MCF 10A (cell line): ENCODE results near the gene UNC119. TPM values are rescaled to one million over a fixed set of nuclear protein-coding genes. Genes with fewer than 3 reads are reported as not detected.

Experiments used
- BruUV-seq: library from RNA; stranded (reverse); fragments of 400-500 nt; replicated peaks from 2 replicates; lab custom pipeline; 2021; lab: Mats Ljungman, UMichigan
- CTCF ChIA-PET: fragments of 300-600 bp; sonication (Branson Sonifier 250); formaldehyde crosslinking; extraction: SDS; loops from one replicate; lab custom pipeline; 2021; ENCODE audit warnings: antibody characterized with exemption, inconsistent platforms; lab: Yijun Ruan, JAX
- POLR2A ChIA-PET: fragments of 300-600, 350-650 bp; sonication (Branson Sonifier 250); formaldehyde crosslinking; extraction: SDS; loops from one replicate; lab custom pipeline; 2020; ENCODE audit warnings: antibody characterized with exemption, inconsistent platforms; lab: Yijun Ruan, JAX
- DNase-seq: peaks from one replicate; pipeline ENCODE4 v3.0.0-alpha.2; 2018; ENCODE audit not compliant: unreplicated experiment
- H3K27ac Mint-ChIP-seq: one replicate; pipeline ENCODE4 v1.8.0; 2022; ENCODE audit warnings: mild to moderate bottlenecking, low read depth, mixed read lengths; ENCODE audit not compliant: unreplicated experiment
- H3K27me3 Mint-ChIP-seq: one replicate; pipeline ENCODE4 v1.8.0; 2022; ENCODE audit warnings: mixed read lengths; ENCODE audit not compliant: insufficient read depth, unreplicated experiment
- H3K36me3 Mint-ChIP-seq: one replicate; pipeline ENCODE4 v1.8.0; 2022; ENCODE audit warnings: mild to moderate bottlenecking, moderate library complexity, mixed read lengths; ENCODE audit not compliant: insufficient read depth, unreplicated experiment
- H3K4me1 Mint-ChIP-seq: one replicate; pipeline ENCODE4 v1.8.0; 2022; ENCODE audit warnings: mixed read lengths; ENCODE audit not compliant: insufficient read depth, unreplicated experiment
- H3K4me3 Mint-ChIP-seq: one replicate; pipeline ENCODE4 v1.8.0; 2022; ENCODE audit warnings: mild to moderate bottlenecking, moderate library complexity, mixed read lengths; ENCODE audit not compliant: unreplicated experiment
- H3K9me3 Mint-ChIP-seq: one replicate; pipeline ENCODE4 v1.8.0; 2022; ENCODE audit warnings: mixed read lengths; ENCODE audit not compliant: unreplicated experiment
- CTCF ChIP-seq: fragments of 200-600 bp; IDR thresholded peaks from one replicate; pipeline ENCODE4 v1.8.0; 2022; ENCODE audit warnings: antibody characterized with exemption, mild to moderate bottlenecking; ENCODE audit not compliant: unreplicated experiment
- intact Hi-C: fragments of 100-400 bp; cut with micrococcal nuclease; formaldehyde crosslinking; loops from 2 replicates; pipeline ENCODE4 v1.14.1; 2022
- total RNA-seq: library from RNA; stranded (reverse); gene quantifications from 2 replicates; pipeline ENCODE4 v1.2.3, GENCODE V29; 2022

Gene UNC119
- total RNA-seq, 1 experiment from 2014 or later = 12.5 TPM

GRCh38 chr17:28532050-28532960, 20.1 kb downstream of the UNC119 start:
- H3K36me3 Mint-ChIP-seq = no peaks in the 10 kb centered on the region
- H3K27me3 Mint-ChIP-seq = peaks cover 3% of the 10 kb centered on the region
- H3K9me3 Mint-ChIP-seq = no peaks in the 10 kb centered on the region
- no peak overlapping the region for H3K27ac Mint-ChIP-seq
- H3K4me1 Mint-ChIP-seq = peaks cover 28% of the 10 kb centered on the region
- no peak overlapping the region for H3K4me3 Mint-ChIP-seq
- no peak for DNase-seq
- no TSS peak for BruUV-seq
- intact Hi-C loops = no loop called here
- ChIA-PET CTCF (interaction anchor here (0.6 to 5.7 kb wide), 3 partner anchors 9 to 85 kb away, joined by 3 to 49 read pairs (median 5); no protein-coding TSS in a partner anchor), POLR2A (interaction anchor here (0.8 to 1.1 kb wide), 3 partner anchors 26 to 30 kb away, joined by 3 to 7 read pairs (median 4); partner anchors contain the start of gene FOXN1)
- TF ChIP-seq CTCF = no peak

GRCh38 chr17:28530926-28531325, 21.5 kb downstream of the UNC119 start:
- BruUV-seq = no TSS peak
- TF ChIP-seq CTCF = no peak
- ChIA-PET POLR2A (no interaction called here), CTCF (no interaction called here)
- no peaks in the 10 kb centered on the region for H3K9me3 Mint-ChIP-seq
- no peak overlapping the region for H3K4me3 Mint-ChIP-seq
- no peak for DNase-seq
- intact Hi-C loops = no loop called here
- no peaks in the 10 kb centered on the region for H3K27me3 Mint-ChIP-seq
- no peak overlapping the region for H3K27ac Mint-ChIP-seq
- H3K36me3 Mint-ChIP-seq = no peaks in the 10 kb centered on the region
- H3K4me1 Mint-ChIP-seq = peaks cover 33% of the 10 kb centered on the region

GRCh38 chr17:28530250-28530649, 22.2 kb downstream of the UNC119 start:
- no TSS peak for BruUV-seq
- H3K27me3 Mint-ChIP-seq = no peaks in the 10 kb centered on the region

More at GRCh38 chr17:28530250-28530649, 22.2 kb downstream of the UNC119 start:
- intact Hi-C loops = no loop called here
- no peaks in the 10 kb centered on the region for H3K36me3 Mint-ChIP-seq
- H3K27ac Mint-ChIP-seq = no peak overlapping the region
- POLR2A ChIA-PET = no interaction called here
- no peak for TF ChIP-seq CTCF
- H3K4me3 Mint-ChIP-seq = no peak overlapping the region
- CTCF ChIA-PET = no interaction called here
- no peaks in the 10 kb centered on the region for H3K9me3 Mint-ChIP-seq
- DNase-seq = no peak
- H3K4me1 Mint-ChIP-seq = peaks cover 39% of the 10 kb centered on the region
